Smooth muscle cell (in vitro differentiated cells): Measurements from ENCODE around the gene GPR151. TPM values are rescaled to one million over a fixed set of nuclear protein-coding genes. Genes with fewer than 3 reads are reported as not detected.

Source experiments
- DNase-seq: peaks from one replicate; lab custom pipeline; 2025; ENCODE audit not compliant: unreplicated experiment; lab: John Stamatoyannopoulos, UW
- H2AFZ ChIP-seq: fragments of 200-600 bp; sonication (generic); 2 replicates; pipeline ENCODE4 v1.6.0; 2016; ENCODE audit warnings: antibody characterized with exemption, low read depth, mild to moderate bottlenecking
- H3F3A ChIP-seq: fragments of 200-600 bp; sonication (generic); 2 replicates; pipeline ENCODE4 v1.6.0; 2017; ENCODE audit warnings: antibody characterized with exemption, low read depth
- H3K27ac ChIP-seq: fragments of 200-600 bp; sonication (generic); 2 replicates; pipeline ENCODE4 v1.5.1; 2016; ENCODE audit warnings: low read depth, mild to moderate bottlenecking
- H3K27me3 ChIP-seq: fragments of 200-600 bp; sonication (generic); 2 replicates; pipeline ENCODE4 v1.6.1; 2016; ENCODE audit warnings: low read depth, mild to moderate bottlenecking
- H3K36me3 ChIP-seq: fragments of 200-600 bp; sonication (generic); 2 replicates; pipeline ENCODE4 v1.5.1; 2016; ENCODE audit warnings: low read depth
- H3K4me1 ChIP-seq: fragments of 200-600 bp; sonication (generic); 2 replicates; pipeline ENCODE4 v1.5.1; 2016; ENCODE audit warnings: low read depth
- H3K4me2 ChIP-seq: fragments of 200-600 bp; sonication (generic); 2 replicates; pipeline ENCODE4 v1.6.0; 2016; ENCODE audit warnings: mild to moderate bottlenecking
- H3K4me3 ChIP-seq: fragments of 200-600 bp; sonication (generic); 2 replicates; pipeline ENCODE4 v1.5.1; 2016; ENCODE audit warnings: mild to moderate bottlenecking
- H3K79me2 ChIP-seq: fragments of 200-600 bp; sonication (generic); 2 replicates; pipeline ENCODE4 v1.6.0; 2016; ENCODE audit warnings: low read depth, mild to moderate bottlenecking
- H3K9ac ChIP-seq: fragments of 200-600 bp; sonication (generic); 2 replicates; pipeline ENCODE4 v1.6.0; 2016; ENCODE audit warnings: low read depth
- H3K9me3 ChIP-seq: fragments of 200-600 bp; sonication (generic); replicated peaks from 2 replicates; pipeline ENCODE4 v1.5.1; 2016; ENCODE audit warnings: low read depth
- H4K20me1 ChIP-seq: fragments of 200-600 bp; sonication (generic); 2 replicates; pipeline ENCODE4 v1.6.0; 2016; ENCODE audit warnings: low read depth
- CTCF ChIP-seq: fragments of 200-600 bp; sonication (generic); IDR thresholded peaks from 2 replicates; pipeline ENCODE4 v1.5.1; 2017; ENCODE audit warnings: borderline replicate concordance, mild to moderate bottlenecking, antibody characterized with exemption; ENCODE audit not compliant: insufficient read depth, poor library complexity, severe bottlenecking
- WGBS: methylation state at CpG from one replicate; pipeline ENCODE4 v1.1.7; 2016; ENCODE audit warnings: low lambda C conversion rate; 5-methylcytosine and 5-hydroxymethylcytosine counted together
- polyA plus RNA-seq: library from polyadenylated mRNA; unstranded; fragments of >200 nt; fragmentation: Nextera tagmentation; extraction: Ambion mirVana; gene quantifications from 2 replicates; pipeline ENCODE4 v1.2.1, GENCODE V29; 2016
- total RNA-seq: library from RNA; depleted of rRNA; stranded (reverse); fragments of >200 nt; gene quantifications from 2 replicates; pipeline ENCODE4 v1.2.3, GENCODE V29; 2014

GPR151 gene
- total and polyA plus RNA-seq, 2 experiments from 2014 or later: not detected

- Histone ChIP-seq H3F3A (no peaks in the 10 kb centered on the region), H3K9ac (no peak overlapping the region), H3K4me2 (no peak overlapping the region), H3K36me3 (no peaks in the 10 kb centered on the region), H4K20me1 (no peaks in the 10 kb centered on the region), H3K4me1 (no peaks in the 10 kb centered on the region), H3K27me3 (peaks cover 6% of the 10 kb centered on the region), H2AFZ (no peak overlapping the region), H3K9me3 (no peaks in the 10 kb centered on the region), H3K27ac (no peak overlapping the region), H3K79me2 (no peaks in the 10 kb centered on the region), H3K4me3 (no peak overlapping the region)
- TF ChIP-seq CTCF: no peak
- no peak for DNase-seq
- 89% methylated on average over 3 of the region's 3 CpGs for WGBS
Observed at GRCh38 chr5:146523698-146524097, 7.7 kb upstream of the GPR151 start.

- H3K27ac ChIP-seq: no peak overlapping the region
- no peaks in the 10 kb centered on the region for H3K79me2 ChIP-seq
- H3K4me1 ChIP-seq: no peaks in the 10 kb centered on the region
- no peaks in the 10 kb centered on the region for H4K20me1 ChIP-seq
- no peak overlapping the region for H2AFZ ChIP-seq
- DNase-seq: no peak
- no peaks in the 10 kb centered on the region for H3K9me3 ChIP-seq
- no peak overlapping the region for H3K9ac ChIP-seq
- H3K27me3 ChIP-seq: peaks cover 6% of the 10 kb centered on the region
- no peaks in the 10 kb centered on the region for H3F3A ChIP-seq
- WGBS: 53% methylated on average over 8 of the region's 8 CpGs
- no peak overlapping the region for H3K4me2 ChIP-seq
- H3K4me3 ChIP-seq: no peak overlapping the region
- TF ChIP-seq CTCF: no peak
- no peaks in the 10 kb centered on the region for H3K36me3 ChIP-seq
Observed at GRCh38 chr5:146521403-146522106, 5.6 kb upstream of the GPR151 start.

- Histone ChIP-seq H4K20me1 (no peaks in the 10 kb centered on the region), H3K36me3 (no peaks in the 10 kb centered on the region), H3F3A (no peaks in the 10 kb centered on the region), H3K9ac (no peak overlapping the region), H3K4me1 (peaks cover 4% of the 10 kb centered on the region), H3K9me3 (no peaks in the 10 kb centered on the region), H3K4me3 (no peak overlapping the region), H3K79me2 (no peaks in the 10 kb centered on the region), H3K27ac (no peak overlapping the region), H3K27me3 (peaks cover 6% of the 10 kb centered on the region), H2AFZ (no peak overlapping the region), H3K4me2 (no peak overlapping the region)
- WGBS: 57% methylated on average over 2 of the region's 2 CpGs
- no peak for DNase-seq
- no peak for TF ChIP-seq CTCF
Observed at GRCh38 chr5:146520731-146521130, 4.7 kb upstream of the GPR151 start.

GRCh38 chr5:146519554-146519953, 3.6 kb upstream of the GPR151 start:
- Histone ChIP-seq H3K4me3 (no peak overlapping the region), H3K9me3 (no peaks in the 10 kb centered on the region), H3K27me3 (peaks cover 5% of the 10 kb centered on the region), H3K36me3 (no peaks in the 10 kb centered on the region), H3K4me1 (peaks cover 4% of the 10 kb centered on the region), H3K9ac (no peak overlapping the region), H3K79me2 (no peaks in the 10 kb centered on the region), H3K27ac (no peak overlapping the region), H4K20me1 (no peaks in the 10 kb centered on the region), H2AFZ (no peak overlapping the region), H3F3A (no peaks in the 10 kb centered on the region), H3K4me2 (no peak overlapping the region)
- no peak for DNase-seq
- no peak for TF ChIP-seq CTCF
- WGBS: 92% methylated on average over 2 of the region's 2 CpGs
